HCT116 (cell line): Measurements from ENCODE around the gene ZSCAN21. TPM values are rescaled to one million over a fixed set of nuclear protein-coding genes. Genes with fewer than 3 reads are reported as not detected.

Source experiments
- ATAC-seq: fragments of 200-7000 bp; cut with Tn5 transposase; 2 replicates; pipeline ENCODE4 v1.9.1; 2020; ENCODE audit warnings: mild to moderate bottlenecking, moderate library complexity
- BruUV-seq: library from RNA; stranded (reverse); fragments of 400-500 nt; replicated peaks from 2 replicates; lab custom pipeline; 2021; lab: Mats Ljungman, UMichigan
- CTCF ChIA-PET: fragments of 300-600 bp; sonication (Branson Sonifier 250); formaldehyde crosslinking; loops from one replicate; lab custom pipeline; 2021; ENCODE audit warnings: antibody characterized with exemption; lab: Charles Lee
- POLR2A ChIA-PET: fragments of 300-600, 350-600 bp; sonication (Branson Sonifier 250); formaldehyde crosslinking; loops from one replicate; lab custom pipeline; 2021; ENCODE audit warnings: antibody characterized with exemption; lab: Charles Lee
- RAD21 ChIA-PET, 2 experiments: fragments of 300-600 bp; sonication (Branson Sonifier 250); formaldehyde crosslinking; loops; one replicate each; lab custom pipeline; 2023; ENCODE audit warnings: low total read pairs in 2 of 2; ENCODE audit not compliant: uncharacterized antibody in 2 of 2, unreplicated experiment in 2 of 2, low non-redundant PET in 1 of 2; lab: Charles Lee
- DNase-seq: peaks from one replicate; pipeline ENCODE4 v3.0.0-alpha.2; 2010; ENCODE audit warnings: low read depth, low spot score
- H2AFZ ChIP-seq: fragments of 200-600 bp; shearing (Covaris generic), sonication (generic); 2 replicates; pipeline ENCODE4 v1.6.1; 2017; ENCODE audit warnings: low read depth, mixed run types, mixed read lengths, antibody characterized with exemption, low read length; ENCODE audit not compliant: poor library complexity, severe bottlenecking
- H3K27ac ChIP-seq: 2 replicates; pipeline ENCODE4 v1.5.1; 2012; ENCODE audit warnings: low read depth, low read length
- H3K27me3 ChIP-seq: fragments of 200-600 bp; sonication (generic); 2 replicates; pipeline ENCODE4 v1.6.1; 2016; ENCODE audit warnings: mixed run types, low read length, mixed read lengths; ENCODE audit not compliant: insufficient read depth
- H3K36me3 ChIP-seq, 2 experiments: fragments of 200-500 bp in 1 of 2; fragments of 200-600 bp in 1 of 2; sonication (Bioruptor generic) in 1 of 2; sonication (generic) in 1 of 2; 2 replicates each; pipeline versions ENCODE4 v1.5.1 to v1.6.1; 2014 to 2016; ENCODE audit warnings: low read length in 2 of 2, inconsistent platforms in 1 of 2, mixed read lengths in 1 of 2, mixed run types in 1 of 2; ENCODE audit not compliant: insufficient read depth in 2 of 2, control insufficient read depth in 1 of 2
- H3K4me1 ChIP-seq, 2 experiments: fragments of 200-600 bp in 1 of 2; sonication (generic) in 1 of 2; 2 replicates each; pipeline versions ENCODE4 v1.5.1 to v1.6.1; 2012 to 2017; ENCODE audit warnings: low read length in 2 of 2, inconsistent platforms in 1 of 2, mild to moderate bottlenecking in 1 of 2, mixed read lengths in 1 of 2, mixed run types in 1 of 2, moderate library complexity in 1 of 2; ENCODE audit not compliant: insufficient read depth in 2 of 2, control insufficient read depth in 1 of 2
- H3K4me2 ChIP-seq: fragments of 200-600 bp; sonication (generic); 2 replicates; pipeline ENCODE4 v1.6.1; 2017; ENCODE audit warnings: mixed run types, low read length, mixed read lengths
- H3K4me3 ChIP-seq, 2 experiments: fragments of 200-600 bp in 1 of 2; sonication (generic) in 1 of 2; replicated peaks in 1 of 2; 2 replicates each; pipeline ENCODE4 v1.5.1; 2011 to 2016; ENCODE audit warnings: low read length in 2 of 2, control low read depth in 1 of 2, low read depth in 1 of 2, mild to moderate bottlenecking in 1 of 2, mixed read lengths in 1 of 2, mixed run types in 1 of 2
- H3K79me2 ChIP-seq: fragments of 200-600 bp; sonication (generic); 2 replicates; pipeline ENCODE4 v1.6.1; 2017; ENCODE audit warnings: mild to moderate bottlenecking, mixed run types, low read length, moderate library complexity, mixed read lengths; ENCODE audit not compliant: insufficient read depth
- H3K9ac ChIP-seq: fragments of 200-600 bp; sonication (generic); 2 replicates; pipeline ENCODE4 v1.6.1; 2016; ENCODE audit warnings: low read length, mixed read lengths
- H3K9me2 ChIP-seq: fragments of 200-600 bp; sonication (generic), shearing (Covaris generic); 2 replicates; pipeline ENCODE4 v1.6.1; 2017; ENCODE audit warnings: mixed run types, mild to moderate bottlenecking, moderate library complexity; ENCODE audit not compliant: insufficient read depth
- H3K9me3 ChIP-seq, 2 experiments: fragments of 200-500 bp in 1 of 2; fragments of 200-600 bp in 1 of 2; sonication (Bioruptor generic) in 1 of 2; sonication (generic) in 1 of 2; 2 replicates each; pipeline ENCODE4 v1.6.1; 2014 to 2017; ENCODE audit warnings: low read length in 2 of 2, mixed read lengths in 2 of 2, inconsistent platforms in 1 of 2, low read depth in 1 of 2, mild to moderate bottlenecking in 1 of 2, mixed run types in 1 of 2, moderate library complexity in 1 of 2; ENCODE audit not compliant: control insufficient read depth in 1 of 2, insufficient read depth in 1 of 2
- H4K20me1 ChIP-seq: fragments of 200-600 bp; sonication (generic), shearing (Covaris generic); 2 replicates; pipeline ENCODE4 v1.6.1; 2017; ENCODE audit warnings: mixed run types, mild to moderate bottlenecking, moderate library complexity; ENCODE audit not compliant: insufficient read depth
- CBX3 ChIP-seq: IDR thresholded peaks from 2 replicates; pipeline ENCODE4 v1.6.1; 2012; ENCODE audit warnings: low read depth
- ELF1 ChIP-seq: IDR thresholded peaks from 2 replicates; pipeline ENCODE4 v1.6.1; 2012; ENCODE audit warnings: low read depth, borderline replicate concordance
- EZH2 ChIP-seq: fragments of 200-600 bp; sonication (generic); IDR thresholded peaks from 2 replicates; pipeline ENCODE4 v1.6.1; 2017; ENCODE audit warnings: antibody characterized with exemption, mixed run types
- EZH2phosphoT487 ChIP-seq: fragments of 200-600 bp; IDR thresholded peaks from 2 replicates; pipeline ENCODE4 v1.6.1; 2018; ENCODE audit warnings: antibody characterized with exemption, borderline replicate concordance
- FOSL1 ChIP-seq: IDR thresholded peaks from 2 replicates; pipeline ENCODE4 v1.6.1; 2012; ENCODE audit warnings: low read depth
- POLR2A ChIP-seq: IDR thresholded peaks from 2 replicates; pipeline ENCODE4 v1.7.0; 2011; ENCODE audit warnings: borderline replicate concordance; ENCODE audit not compliant: insufficient read depth, insufficient read length; ENCODE audit errors: extremely low read depth
- RAD21 ChIP-seq: IDR thresholded peaks from 2 replicates; pipeline ENCODE4 v1.6.1; 2012; ENCODE audit warnings: low read depth, mild to moderate bottlenecking
- SP1 ChIP-seq: IDR thresholded peaks from 2 replicates; pipeline ENCODE4 v1.6.1; 2012; ENCODE audit warnings: low read depth
- TCF7L2 ChIP-seq: IDR thresholded peaks from 2 replicates; pipeline ENCODE4 v1.7.0; 2011; ENCODE audit warnings: borderline replicate concordance, inconsistent platforms; ENCODE audit not compliant: insufficient read depth, insufficient read length; ENCODE audit errors: extremely low read depth
- intact Hi-C: fragments of 100-400 bp; cut with micrococcal nuclease; formaldehyde crosslinking; loops from 2 replicates; pipeline ENCODE4 v1.10.0; 2022
- total RNA-seq: library from RNA; stranded (reverse); gene quantifications from one replicate; pipeline ENCODE4 v1.2.1, GENCODE V29; 2021; ENCODE audit not compliant: unreplicated experiment
- TF ChIP-seq, protein P1 (sequence below): IDR thresholded peaks from 2 replicates; pipeline ENCODE4 v1.6.1; 2011; ENCODE audit warnings: mild to moderate bottlenecking, low read length, moderate library complexity; ENCODE audit not compliant: insufficient replicate concordance; ENCODE audit errors: extremely low read depth
- TF ChIP-seq, protein P2 (sequence below): IDR thresholded peaks from 2 replicates; pipeline ENCODE4 v1.6.1; 2012; ENCODE audit warnings: low read depth
- TF ChIP-seq, protein P3 (sequence below): IDR thresholded peaks from 2 replicates; pipeline ENCODE4 v1.6.1; 2012
- TF ChIP-seq, protein P4 (sequence below): IDR thresholded peaks from 2 replicates; pipeline ENCODE4 v1.6.1; 2012
- TF ChIP-seq, protein P5 (sequence below), 3 experiments: fragments of 200-600 bp in 1 of 3; sonication (generic) in 1 of 3; IDR thresholded peaks in 2 of 3; conservative IDR thresholded peaks in 1 of 3; 2 replicates each; pipeline ENCODE4 v1.5.1; 2012 to 2017; ENCODE audit warnings: low read depth in 2 of 3, low read length in 2 of 3, antibody characterized with exemption in 1 of 3, borderline replicate concordance in 1 of 3, control low read depth in 1 of 3, mild to moderate bottlenecking in 1 of 3, mixed read lengths in 1 of 3, mixed run types in 1 of 3, moderate library complexity in 1 of 3; ENCODE audit not compliant: insufficient read depth in 1 of 3

Gene ZSCAN21
- total RNA-seq, 1 experiment from 2014 or later: 10.3 TPM

DNA sequence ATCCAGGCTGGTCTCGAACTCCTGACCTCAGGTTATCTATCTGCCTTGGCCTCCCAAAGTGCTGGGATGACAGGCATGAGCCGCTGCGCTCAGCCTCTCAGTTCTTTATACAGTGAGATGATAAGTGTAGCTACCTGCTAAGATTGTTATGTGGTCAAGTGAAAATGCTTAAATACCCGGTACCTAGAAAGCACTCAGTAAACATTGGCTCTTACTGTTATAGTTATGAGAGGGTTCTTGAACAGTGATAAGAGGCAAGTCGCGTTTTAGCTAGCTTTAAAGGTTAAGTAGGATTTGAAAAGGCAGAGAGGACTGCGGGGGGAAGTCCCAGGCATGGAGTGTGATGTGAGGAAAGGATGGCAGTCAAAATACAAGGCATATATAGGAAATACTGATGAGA lies 29.7 kb upstream of the ZSCAN21 start:
- H3K27me3 ChIP-seq: no peaks in the 10 kb centered on the region
- no peaks in the 10 kb centered on the region; the same call in 1 of the 2 replicates for H4K20me1 ChIP-seq
- H3K27ac ChIP-seq: no peak overlapping the region
- ChIA-PET CTCF (no interaction called here), RAD21 (no interaction called here), POLR2A (interaction anchor here (1.2 kb wide), 1 partner anchor 9 kb away, joined by 5 read pairs; no protein-coding TSS in a partner anchor)
- intact Hi-C loops: no loop called here
- H2AFZ ChIP-seq: no peak overlapping the region
- no peak overlapping the region for H3K4me3 ChIP-seq
- peaks cover 74% of the 10 kb centered on the region for H3K79me2 ChIP-seq
- TF ChIP-seq FOSL1 (no peak), TCF7L2 (no peak), ELF1 (no peak), POLR2A (no peak), SP1 (no peak), CBX3 (no peak), EZH2 (no peak), EZH2phosphoT487 (no peak), RAD21 (no peak)
- TF ChIP-seq, protein P1, sequence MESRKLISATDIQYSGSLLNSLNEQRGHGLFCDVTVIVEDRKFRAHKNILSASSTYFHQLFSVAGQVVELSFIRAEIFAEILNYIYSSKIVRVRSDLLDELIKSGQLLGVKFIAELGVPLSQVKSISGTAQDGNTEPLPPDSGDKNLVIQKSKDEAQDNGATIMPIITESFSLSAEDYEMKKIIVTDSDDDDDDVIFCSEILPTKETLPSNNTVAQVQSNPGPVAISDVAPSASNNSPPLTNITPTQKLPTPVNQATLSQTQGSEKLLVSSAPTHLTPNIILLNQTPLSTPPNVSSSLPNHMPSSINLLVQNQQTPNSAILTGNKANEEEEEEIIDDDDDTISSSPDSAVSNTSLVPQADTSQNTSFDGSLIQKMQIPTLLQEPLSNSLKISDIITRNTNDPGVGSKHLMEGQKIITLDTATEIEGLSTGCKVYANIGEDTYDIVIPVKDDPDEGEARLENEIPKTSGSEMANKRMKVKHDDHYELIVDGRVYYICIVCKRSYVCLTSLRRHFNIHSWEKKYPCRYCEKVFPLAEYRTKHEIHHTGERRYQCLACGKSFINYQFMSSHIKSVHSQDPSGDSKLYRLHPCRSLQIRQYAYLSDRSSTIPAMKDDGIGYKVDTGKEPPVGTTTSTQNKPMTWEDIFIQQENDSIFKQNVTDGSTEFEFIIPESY: no peak
- TF ChIP-seq, protein P2, sequence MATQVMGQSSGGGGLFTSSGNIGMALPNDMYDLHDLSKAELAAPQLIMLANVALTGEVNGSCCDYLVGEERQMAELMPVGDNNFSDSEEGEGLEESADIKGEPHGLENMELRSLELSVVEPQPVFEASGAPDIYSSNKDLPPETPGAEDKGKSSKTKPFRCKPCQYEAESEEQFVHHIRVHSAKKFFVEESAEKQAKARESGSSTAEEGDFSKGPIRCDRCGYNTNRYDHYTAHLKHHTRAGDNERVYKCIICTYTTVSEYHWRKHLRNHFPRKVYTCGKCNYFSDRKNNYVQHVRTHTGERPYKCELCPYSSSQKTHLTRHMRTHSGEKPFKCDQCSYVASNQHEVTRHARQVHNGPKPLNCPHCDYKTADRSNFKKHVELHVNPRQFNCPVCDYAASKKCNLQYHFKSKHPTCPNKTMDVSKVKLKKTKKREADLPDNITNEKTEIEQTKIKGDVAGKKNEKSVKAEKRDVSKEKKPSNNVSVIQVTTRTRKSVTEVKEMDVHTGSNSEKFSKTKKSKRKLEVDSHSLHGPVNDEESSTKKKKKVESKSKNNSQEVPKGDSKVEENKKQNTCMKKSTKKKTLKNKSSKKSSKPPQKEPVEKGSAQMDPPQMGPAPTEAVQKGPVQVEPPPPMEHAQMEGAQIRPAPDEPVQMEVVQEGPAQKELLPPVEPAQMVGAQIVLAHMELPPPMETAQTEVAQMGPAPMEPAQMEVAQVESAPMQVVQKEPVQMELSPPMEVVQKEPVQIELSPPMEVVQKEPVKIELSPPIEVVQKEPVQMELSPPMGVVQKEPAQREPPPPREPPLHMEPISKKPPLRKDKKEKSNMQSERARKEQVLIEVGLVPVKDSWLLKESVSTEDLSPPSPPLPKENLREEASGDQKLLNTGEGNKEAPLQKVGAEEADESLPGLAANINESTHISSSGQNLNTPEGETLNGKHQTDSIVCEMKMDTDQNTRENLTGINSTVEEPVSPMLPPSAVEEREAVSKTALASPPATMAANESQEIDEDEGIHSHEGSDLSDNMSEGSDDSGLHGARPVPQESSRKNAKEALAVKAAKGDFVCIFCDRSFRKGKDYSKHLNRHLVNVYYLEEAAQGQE: no peak
- TF ChIP-seq, protein P3, sequence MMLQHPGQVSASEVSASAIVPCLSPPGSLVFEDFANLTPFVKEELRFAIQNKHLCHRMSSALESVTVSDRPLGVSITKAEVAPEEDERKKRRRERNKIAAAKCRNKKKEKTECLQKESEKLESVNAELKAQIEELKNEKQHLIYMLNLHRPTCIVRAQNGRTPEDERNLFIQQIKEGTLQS: no peak
- TF ChIP-seq, protein P4, sequence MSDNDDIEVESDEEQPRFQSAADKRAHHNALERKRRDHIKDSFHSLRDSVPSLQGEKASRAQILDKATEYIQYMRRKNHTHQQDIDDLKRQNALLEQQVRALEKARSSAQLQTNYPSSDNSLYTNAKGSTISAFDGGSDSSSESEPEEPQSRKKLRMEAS: no peak
- TF ChIP-seq, protein P5, sequence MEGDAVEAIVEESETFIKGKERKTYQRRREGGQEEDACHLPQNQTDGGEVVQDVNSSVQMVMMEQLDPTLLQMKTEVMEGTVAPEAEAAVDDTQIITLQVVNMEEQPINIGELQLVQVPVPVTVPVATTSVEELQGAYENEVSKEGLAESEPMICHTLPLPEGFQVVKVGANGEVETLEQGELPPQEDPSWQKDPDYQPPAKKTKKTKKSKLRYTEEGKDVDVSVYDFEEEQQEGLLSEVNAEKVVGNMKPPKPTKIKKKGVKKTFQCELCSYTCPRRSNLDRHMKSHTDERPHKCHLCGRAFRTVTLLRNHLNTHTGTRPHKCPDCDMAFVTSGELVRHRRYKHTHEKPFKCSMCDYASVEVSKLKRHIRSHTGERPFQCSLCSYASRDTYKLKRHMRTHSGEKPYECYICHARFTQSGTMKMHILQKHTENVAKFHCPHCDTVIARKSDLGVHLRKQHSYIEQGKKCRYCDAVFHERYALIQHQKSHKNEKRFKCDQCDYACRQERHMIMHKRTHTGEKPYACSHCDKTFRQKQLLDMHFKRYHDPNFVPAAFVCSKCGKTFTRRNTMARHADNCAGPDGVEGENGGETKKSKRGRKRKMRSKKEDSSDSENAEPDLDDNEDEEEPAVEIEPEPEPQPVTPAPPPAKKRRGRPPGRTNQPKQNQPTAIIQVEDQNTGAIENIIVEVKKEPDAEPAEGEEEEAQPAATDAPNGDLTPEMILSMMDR (IDR thresholded peaks at IDR 0.05 in 2 of 3, conservative IDR thresholded peaks at IDR 0.05 in 1 of 3; ENCODE audit: borderline replicate concordance in 1 of 3, insufficient read depth in 1 of 3, low read depth in 2 of 3, low read length in 2 of 3): no peak
- H3K4me1 ChIP-seq: peaks cover 8 to 13% of the 10 kb centered on the region in 2 experiments; a peak in 3 of 4 replicates
- no peak overlapping the region for H3K9ac ChIP-seq
- H3K36me3 ChIP-seq: peaks cover 13 to 18% of the 10 kb centered on the region in 2 experiments
- no peak for DNase-seq
- ATAC-seq: no peak
- no TSS peak for BruUV-seq
- no peak overlapping the region for H3K4me2 ChIP-seq
- H3K9me3 ChIP-seq: no peaks in the 10 kb centered on the region
- no peaks in the 10 kb centered on the region for H3K9me2 ChIP-seq
